H9 (cell line): ENCODE results near the gene ATF7. TPM values are rescaled to one million over a fixed set of nuclear protein-coding genes. Genes with fewer than 3 reads are reported as not detected.

ENCODE experiments used
- DNase-seq: peaks from one replicate; pipeline ENCODE4 v3.0.0-alpha.2; 2017
- H2AFZ ChIP-seq: one replicate; pipeline ENCODE4 v1.6.1; 2013; ENCODE audit warnings: mild to moderate bottlenecking, low read length, control low read depth, moderate library complexity
- H2AK5ac ChIP-seq: 2 replicates; pipeline ENCODE4 v1.6.1; 2013; ENCODE audit warnings: low read length, control low read depth, mixed read lengths; ENCODE audit not compliant: insufficient read length
- H2BK120ac ChIP-seq: one replicate; pipeline ENCODE4 v1.6.1; 2013; ENCODE audit warnings: low read depth, mild to moderate bottlenecking, low read length, control low read depth, inconsistent platforms; ENCODE audit not compliant: poor library complexity, severe bottlenecking
- H2BK12ac ChIP-seq: 2 replicates; pipeline ENCODE4 v1.6.1; 2013; ENCODE audit warnings: low read length, control low read depth, mixed read lengths, low read depth; ENCODE audit not compliant: insufficient read length
- H2BK15ac ChIP-seq: 2 replicates; pipeline ENCODE4 v1.6.1; 2013; ENCODE audit warnings: low read depth, low read length, control low read depth
- H2BK20ac ChIP-seq: one replicate; pipeline ENCODE4 v1.6.1; 2013; ENCODE audit warnings: low read depth, mild to moderate bottlenecking, low read length, control low read depth, inconsistent platforms; ENCODE audit not compliant: poor library complexity, severe bottlenecking
- H2BK5ac ChIP-seq: 2 replicates; pipeline ENCODE4 v1.6.1; 2013; ENCODE audit warnings: low read length, control low read depth, mixed read lengths; ENCODE audit not compliant: insufficient read length
- H3K14ac ChIP-seq: 2 replicates; pipeline ENCODE4 v1.6.1; 2013; ENCODE audit warnings: low read length, control low read depth; ENCODE audit not compliant: insufficient read depth
- H3K18ac ChIP-seq: 2 replicates; pipeline ENCODE4 v1.6.1; 2013; ENCODE audit warnings: low read depth, mild to moderate bottlenecking, mixed read lengths, low read length, control low read depth; ENCODE audit not compliant: insufficient read length
- H3K23ac ChIP-seq: 2 replicates; pipeline ENCODE4 v1.6.1; 2013; ENCODE audit warnings: low read length, control low read depth, mixed read lengths, low read depth; ENCODE audit not compliant: insufficient read length
- H3K23me2 ChIP-seq: 2 replicates; pipeline ENCODE4 v1.6.1; 2013; ENCODE audit warnings: low read depth, mild to moderate bottlenecking, mixed read lengths, low read length, control low read depth; ENCODE audit not compliant: insufficient read length, poor library complexity, severe bottlenecking
- H3K27ac ChIP-seq: 2 replicates; pipeline ENCODE4 v1.5.1; 2013; ENCODE audit warnings: low read length, control low read depth, mixed read lengths, low read depth; ENCODE audit not compliant: insufficient read length
- H3K27me3 ChIP-seq: 2 replicates; pipeline ENCODE4 v1.6.1; 2013; ENCODE audit warnings: low read length, control low read depth, inconsistent platforms; ENCODE audit not compliant: insufficient read depth
- H3K4ac ChIP-seq: 2 replicates; pipeline ENCODE4 v1.6.1; 2013; ENCODE audit warnings: low read depth, mild to moderate bottlenecking, control low read depth, inconsistent platforms, low read length, moderate library complexity
- H3K4me1 ChIP-seq: 2 replicates; pipeline ENCODE4 v1.6.1; 2013; ENCODE audit warnings: low read length, control low read depth, inconsistent platforms; ENCODE audit not compliant: insufficient read depth
- H3K4me2 ChIP-seq: 2 replicates; pipeline ENCODE4 v1.6.1; 2013; ENCODE audit warnings: low read length, control low read depth, mixed read lengths; ENCODE audit not compliant: insufficient read length, insufficient read depth
- H3K56ac ChIP-seq: 2 replicates; pipeline ENCODE4 v1.6.1; 2013; ENCODE audit warnings: low read depth, mild to moderate bottlenecking, mixed read lengths, low read length, control low read depth; ENCODE audit not compliant: insufficient read length
- H3K79me1 ChIP-seq: 2 replicates; pipeline ENCODE4 v1.6.1; 2013; ENCODE audit warnings: low read depth, mild to moderate bottlenecking, moderate library complexity, low read length, control low read depth, inconsistent platforms; ENCODE audit not compliant: insufficient read depth, poor library complexity, severe bottlenecking
- H3K79me2 ChIP-seq: 2 replicates; pipeline ENCODE4 v1.6.1; 2013; ENCODE audit warnings: low read length, control low read depth, inconsistent platforms; ENCODE audit not compliant: insufficient read depth
- H3K9ac ChIP-seq: 2 replicates; pipeline ENCODE4 v1.6.1; 2013; ENCODE audit warnings: low read length, control low read depth, mixed read lengths; ENCODE audit not compliant: insufficient read length; ENCODE audit errors: extremely low read depth
- H3K9me3 ChIP-seq: one replicate; pipeline ENCODE4 v1.6.1; 2013; ENCODE audit warnings: low read depth, low read length, inconsistent platforms; ENCODE audit not compliant: control insufficient read depth
- H3T11ph ChIP-seq: one replicate; pipeline ENCODE4 v1.6.1; 2013; ENCODE audit warnings: mild to moderate bottlenecking, low read length, control low read depth, inconsistent platforms
- H4K20me1 ChIP-seq: one replicate; pipeline ENCODE4 v1.6.1; 2013; ENCODE audit not compliant: control insufficient read depth, insufficient read length, insufficient read depth
- H4K5ac ChIP-seq: 2 replicates; pipeline ENCODE4 v1.6.1; 2013; ENCODE audit warnings: low read depth, mild to moderate bottlenecking, mixed read lengths, low read length, control low read depth; ENCODE audit not compliant: insufficient read length
- H4K8ac ChIP-seq: replicated peaks from 2 replicates; pipeline ENCODE4 v1.6.1; 2013; ENCODE audit warnings: low read length, control low read depth, mixed read lengths, low read depth; ENCODE audit not compliant: insufficient read length
- H4K91ac ChIP-seq: 2 replicates; pipeline ENCODE4 v1.6.1; 2013; ENCODE audit warnings: low read depth, mild to moderate bottlenecking, moderate library complexity, mixed read lengths, low read length, control low read depth; ENCODE audit not compliant: insufficient read length
- H3K27ac Mint-ChIP-seq, 3 experiments: 2 replicates in 2 of 3; 3 replicates in 1 of 3; pipeline ENCODE4 v1.8.0; 2020 to 2021; ENCODE audit warnings: mixed read lengths in 3 of 3, mild to moderate bottlenecking in 1 of 3, moderate library complexity in 1 of 3
- H3K27me3 Mint-ChIP-seq: 2 replicates; pipeline ENCODE4 v1.8.0; 2021; ENCODE audit warnings: low read depth, mild to moderate bottlenecking, moderate library complexity, mixed read lengths
- H3K36me3 Mint-ChIP-seq, 3 experiments: 2 replicates in 2 of 3; 3 replicates in 1 of 3; pipeline ENCODE4 v1.8.0; 2020 to 2021; ENCODE audit warnings: low read depth in 3 of 3, mixed read lengths in 3 of 3; ENCODE audit not compliant: insufficient read depth in 1 of 3
- H3K4me1 Mint-ChIP-seq, 2 experiments: 2 replicates each; pipeline ENCODE4 v1.8.0; 2020; ENCODE audit warnings: mixed read lengths in 2 of 2
- H3K4me3 Mint-ChIP-seq, 2 experiments: 2 replicates in 1 of 2; 3 replicates in 1 of 2; pipeline ENCODE4 v1.8.0; 2020 to 2021; ENCODE audit warnings: mild to moderate bottlenecking in 2 of 2, mixed read lengths in 2 of 2, moderate library complexity in 1 of 2
- H3K9me3 Mint-ChIP-seq, 2 experiments: 2 replicates in 1 of 2; 3 replicates in 1 of 2; pipeline ENCODE4 v1.8.0; 2020; ENCODE audit warnings: mild to moderate bottlenecking in 2 of 2, mixed read lengths in 2 of 2, moderate library complexity in 1 of 2
- CTCF ChIP-seq: fragments of 200-600 bp; sonication (generic); conservative IDR thresholded peaks from 3 replicates; pipeline ENCODE4 v1.8.0; 2021; ENCODE audit warnings: antibody characterized with exemption, mild to moderate bottlenecking
- WGBS: extraction: QIAGEN DNeasy Blood & Tissue Kit; methylation state at CpG from one replicate; pipeline ENCODE4 v1.1.7; 2013; ENCODE audit warnings: missing lambda C conversion rate, low lambda C conversion rate, mixed read lengths; ENCODE audit not compliant: insufficient read length; ENCODE audit errors: extremely low coverage; 5-methylcytosine and 5-hydroxymethylcytosine counted together
- total RNA-seq: library from RNA; stranded (reverse); gene quantifications from 2 replicates; pipeline ENCODE4 v1.2.1, GENCODE V29; 2021

The ATF7 gene
- total RNA-seq, 1 experiment from 2014 or later, result 17.7 TPM

DNA sequence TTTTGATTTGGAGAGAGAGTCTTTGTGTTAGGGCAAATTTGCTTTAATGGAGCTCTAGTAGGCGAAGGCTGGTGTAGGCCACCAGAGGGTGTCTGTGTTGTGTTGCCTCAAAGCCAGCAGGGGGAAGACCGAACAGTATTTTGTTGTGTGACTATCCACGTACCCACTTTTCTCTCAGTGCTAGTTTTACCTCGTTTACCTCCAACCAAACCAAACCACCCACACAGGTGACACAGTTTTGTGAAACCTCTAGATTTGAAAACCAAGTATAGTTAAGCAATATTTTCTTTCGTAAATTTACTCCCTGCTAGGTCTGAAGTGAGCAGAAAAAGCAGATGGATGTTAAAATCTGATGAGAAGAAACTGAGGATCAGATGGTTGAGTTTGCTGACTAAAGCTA, 82.6 kb downstream of the ATF7 start:
- Histone ChIP-seq H3K18ac (no peak overlapping the region), H3K23me2 (no peaks in the 10 kb centered on the region), H3T11ph (no peak overlapping the region), H3K4me2 (no peak overlapping the region), H3K14ac (no peak overlapping the region), H2BK15ac (no peak overlapping the region), H3K23ac (no peak overlapping the region), H4K5ac (no peak overlapping the region), H3K9me3 (no peaks in the 10 kb centered on the region), H2AFZ (no peak overlapping the region), H4K91ac (no peak overlapping the region), H3K56ac (no peak overlapping the region), H3K79me1 (no peaks in the 10 kb centered on the region), H4K20me1 (no peaks in the 10 kb centered on the region), H3K4ac (no peak overlapping the region), H3K4me1 (no peaks in the 10 kb centered on the region), H3K27ac (no peak overlapping the region), H2BK20ac (no peak overlapping the region), H2BK120ac (no peak overlapping the region), H4K8ac (no peak overlapping the region), H3K27me3 (no peaks in the 10 kb centered on the region), H2BK5ac (no peak overlapping the region), H2BK12ac (no peak overlapping the region), H3K79me2 (no peaks in the 10 kb centered on the region), H3K9ac (peak overlapping the region; percentile 16), H2AK5ac (no peak overlapping the region)
- peak; percentile 73 for DNase-seq
- no peak overlapping the region for H3K4me3 Mint-ChIP-seq
- H3K27ac Mint-ChIP-seq, result peak overlapping the region; percentile 16 to 84 (median 71); a peak in 4 of 7 replicates
- H3K9me3 Mint-ChIP-seq, result no peaks in the 10 kb centered on the region; a peak in 1 of 5 replicates
- TF ChIP-seq CTCF, result peak; percentile 88
- peaks cover 3 to 7% (median 5%) of the 10 kb centered on the region in 3 experiments; a peak in 5 of 7 replicates for H3K36me3 Mint-ChIP-seq
- H3K27me3 Mint-ChIP-seq, result no peaks in the 10 kb centered on the region
- WGBS, result no CpG with 5 or more reads among the region's 5 CpGs
- peaks cover 8% of the 10 kb centered on the region in 2 experiments for H3K4me1 Mint-ChIP-seq
